ENCODE results near the gene LUZP1.

The LUZP1 gene

GRCh38 chr1:23091545-23091944 is 77.1 kb downstream of the LUZP1 start:
- no peaks in the 10 kb centered on the region for H3K4me1 ChIP-seq (ENCODE audit: insufficient read depth, insufficient read length)
- H3K36me3 ChIP-seq (ENCODE audit: insufficient read depth, insufficient read length, low read length), result peaks cover 85% of the 10 kb centered on the region
- TF ChIP-seq ZNF274 (IDR thresholded peaks at IDR 0.05; ENCODE audit: low read depth, low read length) (no peak), SUZ12 (IDR thresholded peaks at IDR 0.05; ENCODE audit: extremely low read depth, insufficient read depth, insufficient read length) (no peak), YY1 (IDR thresholded peaks at IDR 0.05; ENCODE audit: insufficient read depth, insufficient read length) (no peak)
- no peak overlapping the region for H3K4me3 ChIP-seq (ENCODE audit: insufficient read length, low read depth)
- no peaks in the 10 kb centered on the region for H3K27me3 ChIP-seq (ENCODE audit: insufficient read depth, insufficient read length)
- H3K9me3 ChIP-seq (ENCODE audit: insufficient read depth, low read length), result no peaks in the 10 kb centered on the region
- H3K9ac ChIP-seq (ENCODE audit: insufficient read length, low read depth), result no peak overlapping the region
- no peak for DNase-seq (ENCODE audit: low read depth, low spot score)

- DNase-seq (ENCODE audit: low read depth, low spot score), result no peak
- H3K36me3 ChIP-seq (ENCODE audit: insufficient read depth, insufficient read length, low read length), result peaks cover 93% of the 10 kb centered on the region
- no peaks in the 10 kb centered on the region for H3K9me3 ChIP-seq (ENCODE audit: insufficient read depth, low read length)
- H3K9ac ChIP-seq (ENCODE audit: insufficient read length, low read depth), result no peak overlapping the region
- TF ChIP-seq SUZ12 (IDR thresholded peaks at IDR 0.05; ENCODE audit: extremely low read depth, insufficient read depth, insufficient read length) (no peak), ZNF274 (IDR thresholded peaks at IDR 0.05; ENCODE audit: low read depth, low read length) (no peak), YY1 (IDR thresholded peaks at IDR 0.05; ENCODE audit: insufficient read depth, insufficient read length) (no peak)
- no peaks in the 10 kb centered on the region for H3K4me1 ChIP-seq (ENCODE audit: insufficient read depth, insufficient read length)
- H3K4me3 ChIP-seq (ENCODE audit: insufficient read length, low read depth), result no peak overlapping the region
- no peaks in the 10 kb centered on the region for H3K27me3 ChIP-seq (ENCODE audit: insufficient read depth, insufficient read length)
These were observed 78.6 kb downstream of the LUZP1 start for GRCh38 chr1:23090056-23090455.

- no peaks in the 10 kb centered on the region for H3K4me1 ChIP-seq (ENCODE audit: insufficient read depth, insufficient read length)
- no peak for DNase-seq (ENCODE audit: low read depth, low spot score)
- no peak for TF ChIP-seq SUZ12 (IDR thresholded peaks at IDR 0.05; ENCODE audit: extremely low read depth, insufficient read depth, insufficient read length)
- TF ChIP-seq YY1 (IDR thresholded peaks at IDR 0.05; ENCODE audit: insufficient read depth, insufficient read length), result no peak
- no peak for TF ChIP-seq ZNF274 (IDR thresholded peaks at IDR 0.05; ENCODE audit: low read depth, low read length)
- H3K9ac ChIP-seq (ENCODE audit: insufficient read length, low read depth), result no peak overlapping the region
- peaks cover 92% of the 10 kb centered on the region for H3K36me3 ChIP-seq (ENCODE audit: insufficient read depth, insufficient read length, low read length)
- no peaks in the 10 kb centered on the region for H3K27me3 ChIP-seq (ENCODE audit: insufficient read depth, insufficient read length)
- no peak overlapping the region for H3K4me3 ChIP-seq (ENCODE audit: insufficient read length, low read depth)
- no peaks in the 10 kb centered on the region for H3K9me3 ChIP-seq (ENCODE audit: insufficient read depth, low read length)
These were observed 80.6 kb downstream of the LUZP1 start for GRCh38 chr1:23088027-23088426.

GRCh38 chr1:23085696-23086095 is 83.0 kb downstream of the LUZP1 start:
- no peak for DNase-seq (ENCODE audit: low read depth, low spot score)
- no peak for TF ChIP-seq SUZ12 (IDR thresholded peaks at IDR 0.05; ENCODE audit: extremely low read depth, insufficient read depth, insufficient read length)
- TF ChIP-seq ZNF274 (IDR thresholded peaks at IDR 0.05; ENCODE audit: low read depth, low read length), result no peak
- TF ChIP-seq YY1 (IDR thresholded peaks at IDR 0.05; ENCODE audit: insufficient read depth, insufficient read length), result no peak
- H3K36me3 ChIP-seq (ENCODE audit: insufficient read depth, insufficient read length, low read length), result peaks cover 92% of the 10 kb centered on the region

GRCh38 chr1:23084880-23085279 is 83.8 kb downstream of the LUZP1 start:
- Histone ChIP-seq H3K36me3 (ENCODE audit: insufficient read depth, insufficient read length, low read length) (peaks cover 92% of the 10 kb centered on the region), H3K9me3 (ENCODE audit: insufficient read depth, low read length) (no peaks in the 10 kb centered on the region), H3K4me1 (ENCODE audit: insufficient read depth, insufficient read length) (no peaks in the 10 kb centered on the region), H3K9ac (ENCODE audit: insufficient read length, low read depth) (no peak overlapping the region), H3K27me3 (ENCODE audit: insufficient read depth, insufficient read length) (no peaks in the 10 kb centered on the region), H3K4me3 (ENCODE audit: insufficient read length, low read depth) (no peak overlapping the region)
- DNase-seq (ENCODE audit: low read depth, low spot score), result no peak
- TF ChIP-seq YY1 (IDR thresholded peaks at IDR 0.05; ENCODE audit: insufficient read depth, insufficient read length), result no peak
- no peak for TF ChIP-seq ZNF274 (IDR thresholded peaks at IDR 0.05; ENCODE audit: low read depth, low read length)
- no peak for TF ChIP-seq SUZ12 (IDR thresholded peaks at IDR 0.05; ENCODE audit: extremely low read depth, insufficient read depth, insufficient read length)

More at GRCh38 chr1:23085696-23086095, 83.0 kb downstream of the LUZP1 start:
- Histone ChIP-seq H3K9ac (ENCODE audit: insufficient read length, low read depth) (no peak overlapping the region), H3K4me3 (ENCODE audit: insufficient read length, low read depth) (no peak overlapping the region), H3K27me3 (ENCODE audit: insufficient read depth, insufficient read length) (no peaks in the 10 kb centered on the region), H3K9me3 (ENCODE audit: insufficient read depth, low read length) (no peaks in the 10 kb centered on the region), H3K4me1 (ENCODE audit: insufficient read depth, insufficient read length) (no peaks in the 10 kb centered on the region)

- no peak overlapping the region for H3K4me3 ChIP-seq (ENCODE audit: insufficient read length, low read depth)
- no peaks in the 10 kb centered on the region for H3K27me3 ChIP-seq (ENCODE audit: insufficient read depth, insufficient read length)
- DNase-seq (ENCODE audit: low read depth, low spot score), result no peak
- H3K4me1 ChIP-seq (ENCODE audit: insufficient read depth, insufficient read length), result no peaks in the 10 kb centered on the region
- H3K36me3 ChIP-seq (ENCODE audit: insufficient read depth, insufficient read length, low read length), result peaks cover 96% of the 10 kb centered on the region
- H3K9me3 ChIP-seq (ENCODE audit: insufficient read depth, low read length), result no peaks in the 10 kb centered on the region
- TF ChIP-seq YY1 (IDR thresholded peaks at IDR 0.05; ENCODE audit: insufficient read depth, insufficient read length) (no peak), SUZ12 (IDR thresholded peaks at IDR 0.05; ENCODE audit: extremely low read depth, insufficient read depth, insufficient read length) (no peak), ZNF274 (IDR thresholded peaks at IDR 0.05; ENCODE audit: low read depth, low read length) (no peak)
- no peak overlapping the region for H3K9ac ChIP-seq (ENCODE audit: insufficient read length, low read depth)
These were observed 84.8 kb downstream of the LUZP1 start for GRCh38 chr1:23083714-23084480.

- H3K4me1 ChIP-seq (ENCODE audit: insufficient read depth, insufficient read length), result no peaks in the 10 kb centered on the region
- H3K27me3 ChIP-seq (ENCODE audit: insufficient read depth, insufficient read length), result no peaks in the 10 kb centered on the region
- H3K4me3 ChIP-seq (ENCODE audit: insufficient read length, low read depth), result no peak overlapping the region
- peaks cover 95% of the 10 kb centered on the region for H3K36me3 ChIP-seq (ENCODE audit: insufficient read depth, insufficient read length, low read length)
- TF ChIP-seq ZNF274 (IDR thresholded peaks at IDR 0.05; ENCODE audit: low read depth, low read length) (no peak), SUZ12 (IDR thresholded peaks at IDR 0.05; ENCODE audit: extremely low read depth, insufficient read depth, insufficient read length) (no peak), YY1 (IDR thresholded peaks at IDR 0.05; ENCODE audit: insufficient read depth, insufficient read length) (no peak)
- no peaks in the 10 kb centered on the region for H3K9me3 ChIP-seq (ENCODE audit: insufficient read depth, low read length)
- peak; percentile 15 for DNase-seq (ENCODE audit: low read depth, low spot score)
- H3K9ac ChIP-seq (ENCODE audit: insufficient read length, low read depth), result no peak overlapping the region
These were observed 87.3 kb downstream of the LUZP1 start for GRCh38 chr1:23081376-23081775.
